Heart right ventricle (tissue), 16 donors: Measurements from ENCODE around the gene IKZF4. TPM values are rescaled to one million over a fixed set of nuclear protein-coding genes. Genes with fewer than 3 reads are reported as not detected.

Experiments used
- ATAC-seq, 8 donors: fragments of 200-7000 bp; cut with Tn5 transposase; one replicate each; pipeline ENCODE4 v1.9.1; 2020; ENCODE audit warnings: mild to moderate bottlenecking in 8 of 8, moderate library complexity in 8 of 8, moderate number of reproducible peaks in 1 of 8
- DNase-seq, 2 donors: peaks; one replicate each; pipeline ENCODE4 v3.0.0-alpha.2; 2020
- H3K27ac ChIP-seq, 10 donors: fragments of 200-600 bp; sonication (generic) in 2 of 10; one replicate each; pipeline versions ENCODE4 v1.5.0 to v1.8.0; 2020 to 2022; ENCODE audit warnings: mild to moderate bottlenecking in 3 of 10
- H3K27me3 ChIP-seq, 7 donors: fragments of 200-600 bp; one replicate each; pipeline ENCODE4 v1.8.0; 2021 to 2022; ENCODE audit warnings: mild to moderate bottlenecking in 2 of 7
- H3K36me3 ChIP-seq, 9 donors: fragments of 200-600 bp; sonication (generic) in 1 of 9; one replicate each; pipeline versions ENCODE4 v1.5.0 to v1.8.0; 2020 to 2022; ENCODE audit warnings: mild to moderate bottlenecking in 2 of 9
- H3K4me1 ChIP-seq, 9 donors: fragments of 200-600 bp; sonication (generic) in 1 of 9; one replicate each; pipeline versions ENCODE4 v1.5.0 to v1.8.0; 2020 to 2022; ENCODE audit warnings: mild to moderate bottlenecking in 4 of 9
- H3K4me3 ChIP-seq, 10 donors: fragments of 200-600 bp; sonication (generic) in 2 of 10; one replicate each; pipeline versions ENCODE4 v1.5.0 to v1.8.0; 2020 to 2022; ENCODE audit warnings: mild to moderate bottlenecking in 7 of 10, moderate library complexity in 2 of 10
- H3K9me3 ChIP-seq, 11 donors: fragments of 200-600 bp in 10 of 11; sonication (generic) in 2 of 11; one replicate each; pipeline versions ENCODE4 v1.5.0 to v1.8.0; 2013 to 2022; ENCODE audit warnings: mild to moderate bottlenecking in 2 of 11, control low read depth in 1 of 11, moderate library complexity in 1 of 11
- WGBS, 2 donors: extraction: QIAGEN DNeasy Blood & Tissue Kit; methylation state at CpG; one replicate each; pipeline ENCODE4 v1.1.7; 2013; ENCODE audit warnings: inconsistent platforms in 1 of 2; 5-methylcytosine and 5-hydroxymethylcytosine counted together
- intact Hi-C, 10 donors: fragments of 100-400 bp; cut with DNase I; formaldehyde crosslinking; loops; one replicate each; pipeline versions ENCODE4 v1.11.1 to v1.14.2; 2022
- polyA plus RNA-seq, 2 donors: library from polyadenylated mRNA; stranded (reverse); fragments of 200-250 nt; gene quantifications; one replicate each; pipeline ENCODE4 v1.2.3, GENCODE V29; 2013
- total RNA-seq, 10 donors: library from RNA; stranded (reverse); fragmentation: NEBNext Ultra II Directional in 3 of 10; extraction: Animal tissue kit (Norgen Biotek cat#: 25700) in 3 of 10; gene quantifications; one replicate each; pipeline versions ENCODE4 v1.2.1 to v1.2.4, GENCODE V29; 2021 to 2023
- TF ChIP-seq, protein P1 (sequence below), 9 donors: fragments of 200-600 bp; sonication (generic) in 2 of 9; IDR thresholded peaks; one replicate each; pipeline versions ENCODE4 v1.5.0 to v1.8.0; 2021 to 2022; ENCODE audit warnings: antibody characterized with exemption in 9 of 9, mild to moderate bottlenecking in 5 of 9, moderate library complexity in 1 of 9
- donor health status: Arrhythmogenic right ventricular cardiomyopathy.
- donor health status: ischemic (EF 13 %, LVEDD 7.1; RV severe dilation, severe dysfunction).
- donor health status: healthy with polysubstance abuse.
- donor health status: DM: no; HTN: yes; CAD: no.
- donor health status: DM: no; HTN: no; CAD: no.
- donor health status: ischemic (EF 25% LVEDD 6.9; RV normal size, moderate dysfunction).
- donor health status: ischemic (EF 25% LVEDD 5.7; RV mildly dilated, moderate dysfunction).
- donor health status: healthy.
- donor health status: DM: yes; HTN: yes; CAD: no.
- donor health status: Ischemic cardiomyopathy.
- donor health status: ischemic (EF 35%, LVEDD 5.7; RV mildly dilated, moderate dysfunction).
- donor health status: nonischemic (EF 11% LVEDD 7.7; RV severe dilation, severe dysfunction).
- donor health status: DM: yes; HTN: yes; CAD: no.
- donor health status: PGD.
- donor health status: ischemic (EF 29% LVEDD 5.4; RV normal size, mild dysfunction).
- donor health status: nonischemic (EF 23%, LVEDD 6.1; RV moderate dilation, normal function).

The IKZF4 gene
- total and polyA plus RNA-seq, 12 donors = 1.6 to 10.1 (median 7.1) TPM

DNA sequence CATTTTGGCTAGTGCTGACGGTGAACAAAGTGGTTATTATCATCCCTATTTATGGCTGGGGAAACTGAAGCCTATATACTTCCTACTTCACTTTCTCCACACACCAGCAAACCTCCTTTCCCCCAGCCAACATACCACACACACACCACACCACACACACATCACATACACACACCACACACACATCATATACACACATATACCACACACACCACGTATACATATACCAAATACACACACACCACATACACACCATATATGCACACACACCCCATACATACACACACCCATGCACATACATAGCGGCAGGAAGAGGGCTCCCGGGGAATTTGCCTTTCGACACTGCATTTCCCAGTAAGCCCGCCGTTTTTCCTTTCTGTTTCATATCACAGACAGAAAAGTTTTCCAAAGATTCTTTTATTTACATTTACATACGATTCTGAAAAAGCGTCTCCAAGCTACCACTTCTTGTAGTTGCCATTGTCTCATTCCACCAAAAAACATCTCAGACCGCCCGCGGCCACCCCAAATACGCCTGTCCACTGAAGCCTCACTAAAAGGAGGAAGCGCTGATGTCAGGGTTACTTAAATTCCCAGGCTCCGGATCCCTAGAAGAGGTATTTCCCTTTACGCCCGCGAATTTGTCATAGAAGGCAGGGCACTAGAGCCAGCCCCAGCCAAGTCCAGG is 47.8 kb upstream of the IKZF4 start:
- TF ChIP-seq, protein P1, sequence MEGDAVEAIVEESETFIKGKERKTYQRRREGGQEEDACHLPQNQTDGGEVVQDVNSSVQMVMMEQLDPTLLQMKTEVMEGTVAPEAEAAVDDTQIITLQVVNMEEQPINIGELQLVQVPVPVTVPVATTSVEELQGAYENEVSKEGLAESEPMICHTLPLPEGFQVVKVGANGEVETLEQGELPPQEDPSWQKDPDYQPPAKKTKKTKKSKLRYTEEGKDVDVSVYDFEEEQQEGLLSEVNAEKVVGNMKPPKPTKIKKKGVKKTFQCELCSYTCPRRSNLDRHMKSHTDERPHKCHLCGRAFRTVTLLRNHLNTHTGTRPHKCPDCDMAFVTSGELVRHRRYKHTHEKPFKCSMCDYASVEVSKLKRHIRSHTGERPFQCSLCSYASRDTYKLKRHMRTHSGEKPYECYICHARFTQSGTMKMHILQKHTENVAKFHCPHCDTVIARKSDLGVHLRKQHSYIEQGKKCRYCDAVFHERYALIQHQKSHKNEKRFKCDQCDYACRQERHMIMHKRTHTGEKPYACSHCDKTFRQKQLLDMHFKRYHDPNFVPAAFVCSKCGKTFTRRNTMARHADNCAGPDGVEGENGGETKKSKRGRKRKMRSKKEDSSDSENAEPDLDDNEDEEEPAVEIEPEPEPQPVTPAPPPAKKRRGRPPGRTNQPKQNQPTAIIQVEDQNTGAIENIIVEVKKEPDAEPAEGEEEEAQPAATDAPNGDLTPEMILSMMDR (IDR thresholded peaks at IDR 0.05) = no peak

DNA sequence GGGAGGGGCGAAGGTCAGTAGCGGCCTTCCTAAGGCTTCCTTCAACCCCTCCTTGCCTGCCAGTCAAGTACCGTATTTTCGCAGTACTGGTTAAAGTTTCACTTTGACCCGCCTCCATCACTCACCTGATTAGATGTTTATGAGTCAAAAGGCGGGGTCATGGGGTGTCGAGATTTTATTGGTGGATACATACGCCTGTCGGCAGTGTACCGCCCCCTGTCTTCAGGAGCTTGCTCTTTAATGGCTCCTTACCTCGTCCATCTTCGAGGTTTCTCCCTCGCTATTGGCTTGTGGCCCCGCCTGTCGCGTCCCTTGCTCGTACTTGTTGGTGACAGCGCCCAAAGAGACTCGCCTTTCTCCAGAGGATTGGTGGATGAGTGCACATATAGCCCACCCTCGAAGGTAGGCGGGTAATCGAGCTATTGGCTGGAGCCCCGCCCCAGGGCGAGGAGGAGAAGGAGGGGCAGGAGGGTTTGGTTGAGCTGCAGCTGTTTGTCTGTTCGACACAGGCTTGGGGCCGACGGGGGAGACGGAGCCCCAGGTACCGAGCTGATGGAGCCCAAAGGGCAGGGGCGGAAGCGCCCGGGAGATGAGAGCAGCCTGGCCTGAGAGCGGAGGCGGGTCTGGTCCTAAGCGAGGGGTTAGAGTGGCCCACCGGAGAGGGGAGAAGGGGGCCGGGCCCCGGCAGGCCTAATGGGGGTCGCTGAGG is 47.1 kb upstream of the IKZF4 start, which contains the start of gene RAB5B:
Gene RAB5B (plus strand): TSS at position 480 of the 709 bp plus-strand sequence. CDS start 12,883 bp downstream, outside the sequence.
- no peaks in the 10 kb centered on the region for H3K9me3 ChIP-seq
- WGBS, 2 donors = 0 to 1% methylated on average over 39 of the region's 39 CpGs
- DNase-seq = peak; percentile 97 to 100
- intact Hi-C loops = loop anchor here in 3 of 10 donors (1.0 to 5.0 kb wide), 3 partner anchors 46 to 47 kb away; partner anchors contain the start of gene PYM1 (in 3 of the 3)
- TF ChIP-seq, protein P1 (IDR thresholded peaks at IDR 0.05) = peak in 5 of 9 donors; percentile 11 to 69 (median 30)
- H3K27me3 ChIP-seq = no peaks in the 10 kb centered on the region
- H3K36me3 ChIP-seq = peaks cover 0 to 40% (median 0%) of the 10 kb centered on the region in 9 donors
- peak within 1 kb of the TSS; percentile 94 to 99 (median 96) for H3K27ac ChIP-seq
- ATAC-seq = peak; percentile 92 to 96 (median 94)
- H3K4me1 ChIP-seq = peaks cover 2 to 49% (median 42%) of the 10 kb centered on the region in 9 donors
- H3K4me3 ChIP-seq = peak within 1 kb of the TSS; percentile 79 to 100 (median 96)

More for the DNA sequence above, 47.8 kb upstream of the IKZF4 start:
- peak in 3 of 8 donors; percentile 0 to 5 (median 1) for ATAC-seq
- Histone ChIP-seq H3K27ac (peak overlapping the region; percentile 76 to 98 (median 93)), H3K4me3 (peak overlapping the region; percentile 11 to 92 (median 68)), H3K36me3 (peaks cover 0 to 45% (median 0%) of the 10 kb centered on the region in 9 donors), H3K9me3 (no peaks in the 10 kb centered on the region), H3K4me1 (peaks cover 2 to 47% (median 42%) of the 10 kb centered on the region in 9 donors), H3K27me3 (no peaks in the 10 kb centered on the region)
- intact Hi-C loops = loop anchor here in 3 of 10 donors (1.0 to 5.0 kb wide), 3 partner anchors 46 kb away; partner anchors contain the start of gene PYM1 (in 3 of the 3)
- 1 to 2% methylated on average over 18 of the region's 18 CpGs for WGBS, 2 donors
- no peak for DNase-seq

DNA sequence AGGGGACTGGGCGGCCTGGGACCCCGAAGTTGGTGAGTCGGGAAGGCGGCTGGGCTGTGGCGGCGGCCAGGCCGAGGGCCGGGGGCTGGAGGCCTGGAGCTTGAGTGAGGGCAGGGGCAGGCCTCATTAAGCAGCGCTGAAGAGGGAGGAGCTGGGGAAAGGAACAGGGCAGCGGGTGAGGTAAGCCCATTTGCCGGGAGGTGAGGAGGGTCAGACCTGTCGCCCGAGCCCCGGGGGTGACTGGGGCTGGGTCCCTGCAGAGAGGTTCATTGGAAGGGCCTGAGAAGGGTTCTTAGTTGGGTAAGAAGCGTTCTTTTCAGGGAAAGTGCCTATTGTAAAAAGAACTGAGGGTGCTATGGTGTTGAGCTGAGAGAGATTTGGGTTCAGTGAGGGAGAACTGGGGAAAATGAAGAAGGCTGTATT is 46.5 kb upstream of the IKZF4 start:
- DNase-seq = no peak
- Histone ChIP-seq H3K27ac (peak overlapping the region; percentile 94 to 99 (median 96)), H3K4me3 (peak overlapping the region; percentile 79 to 100 (median 96)), H3K9me3 (no peaks in the 10 kb centered on the region), H3K4me1 (peaks cover 2 to 51% (median 42%) of the 10 kb centered on the region in 9 donors), H3K27me3 (no peaks in the 10 kb centered on the region), H3K36me3 (peaks cover 0 to 40% (median 0%) of the 10 kb centered on the region in 9 donors)
- peak; percentile 23 to 68 (median 38) for ATAC-seq
- TF ChIP-seq, protein P1 (IDR thresholded peaks at IDR 0.05) = no peak
- WGBS, 2 donors = 0% methylated on average over 15 of the region's 15 CpGs
- intact Hi-C loops = loop anchor here in 1 of 10 donors (5.0 kb wide), 1 partner anchor 47 kb away; the partner anchor contains the start of gene PYM1

DNA sequence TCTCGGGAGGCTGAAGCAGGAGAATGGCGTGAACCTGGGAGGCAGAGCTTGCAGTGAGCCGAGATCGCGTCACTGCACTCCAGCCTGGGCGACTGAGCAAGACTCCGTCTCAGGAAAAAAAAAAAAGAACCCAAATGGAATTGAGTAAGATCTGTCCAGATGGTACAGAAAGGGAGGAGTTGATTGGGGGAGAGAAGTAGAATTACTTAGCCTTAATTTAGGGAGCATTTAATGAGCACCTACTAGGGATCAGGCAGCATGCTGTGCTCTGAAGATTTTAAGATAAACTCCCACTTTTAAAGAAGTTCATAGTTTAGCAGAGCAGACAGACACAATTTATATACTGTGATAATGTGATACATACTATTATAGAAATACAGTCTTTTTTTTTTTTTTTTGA is 42.5 kb upstream of the IKZF4 start:
- H3K27me3 ChIP-seq = no peaks in the 10 kb centered on the region
- TF ChIP-seq, protein P1 (IDR thresholded peaks at IDR 0.05) = no peak
- H3K4me1 ChIP-seq = peaks cover 2 to 59% (median 32%) of the 10 kb centered on the region in 9 donors
- H3K9me3 ChIP-seq = no peaks in the 10 kb centered on the region
- no peak for ATAC-seq
- H3K27ac ChIP-seq = no peak overlapping the region
- 92 to 98% methylated on average over 7 of the region's 7 CpGs for WGBS, 2 donors
- peaks cover 0 to 57% (median 9%) of the 10 kb centered on the region in 9 donors for H3K36me3 ChIP-seq
- intact Hi-C loops = no loop called here
- no peak overlapping the region for H3K4me3 ChIP-seq
- no peak for DNase-seq
